H1 (cell line): Measurements from ENCODE around the gene TMEM253. TPM values are rescaled to one million over a fixed set of nuclear protein-coding genes. Genes with fewer than 3 reads are reported as not detected.
A peak's percentile ranks its signal among the peaks of the same experiment; 100 is the strongest.

Source experiments
- CTCF ChIA-PET: fragments of 300-600 bp; sonication (Branson Sonifier 250); formaldehyde crosslinking; loops from one replicate; lab custom pipeline; 2021; ENCODE audit not compliant: partially characterized antibody; lab: Charles Lee
- POLR2A ChIA-PET: fragments of 300-600 bp; sonication (Branson Sonifier 250); formaldehyde crosslinking; loops from one replicate; lab custom pipeline; 2021; ENCODE audit warnings: inconsistent platforms; ENCODE audit not compliant: partially characterized antibody; lab: Charles Lee
- DNase-seq, 2 experiments: peaks; one replicate each; pipeline versions ENCODE4 v3.0.0 to v3.0.0-alpha.2; 2010 to 2022; ENCODE audit warnings: low spot score in 2 of 2, low read depth in 1 of 2, mixed read lengths in 1 of 2
- FAIRE-seq: peaks from 2 replicates; lab custom pipeline; 2011; peaks lifted over from hg19 to GRCh38; lab: Jason Lieb, UNC
- H2AFZ ChIP-seq: 2 replicates; pipeline ENCODE4 v1.8.1; 2012; ENCODE audit warnings: low read length, inconsistent platforms
- H2AK5ac ChIP-seq: 2 replicates; pipeline ENCODE4 v1.6.1; 2013; ENCODE audit warnings: low read depth, low read length
- H2BK120ac ChIP-seq: replicated peaks from 2 replicates; pipeline ENCODE3; 2013; ENCODE audit warnings: low read depth, low read length, inconsistent platforms
- H2BK12ac ChIP-seq: 2 replicates; pipeline ENCODE4 v1.6.1; 2013; ENCODE audit warnings: low read depth, low read length
- H2BK15ac ChIP-seq: 2 replicates; pipeline ENCODE4 v1.6.1; 2013; ENCODE audit warnings: low read length
- H2BK20ac ChIP-seq: 2 replicates; pipeline ENCODE4 v1.6.1; 2013; ENCODE audit warnings: low read length
- H2BK5ac ChIP-seq: 2 replicates; pipeline ENCODE4 v1.6.1; 2013; ENCODE audit warnings: low read depth, low read length
- H3K14ac ChIP-seq: 2 replicates; pipeline ENCODE4 v1.6.1; 2013; ENCODE audit warnings: inconsistent platforms; ENCODE audit not compliant: insufficient read length
- H3K18ac ChIP-seq: 2 replicates; pipeline ENCODE4 v1.6.1; 2013; ENCODE audit warnings: low read length; ENCODE audit errors: extremely low read depth
- H3K23ac ChIP-seq: 2 replicates; pipeline ENCODE4 v1.6.1; 2013; ENCODE audit warnings: inconsistent platforms; ENCODE audit not compliant: insufficient read length
- H3K23me2 ChIP-seq: 2 replicates; pipeline ENCODE4 v1.6.1; 2013; ENCODE audit warnings: low read depth, low read length
- H3K27ac ChIP-seq: 2 replicates; pipeline ENCODE4 v1.6.1; 2011; ENCODE audit warnings: low read depth, low read length, inconsistent platforms
- H3K27me3 ChIP-seq, 4 experiments: replicated peaks in 1 of 4; 1 replicate in 1 of 4; 2 replicates in 3 of 4; pipeline versions ENCODE4 v1.6.1 to v1.8.1; 2011 to 2013; ENCODE audit warnings: low read length in 3 of 4, mild to moderate bottlenecking in 3 of 4, inconsistent platforms in 2 of 4, mixed read lengths in 2 of 4, moderate library complexity in 1 of 4; ENCODE audit not compliant: control insufficient read depth in 3 of 4, insufficient read depth in 3 of 4; ENCODE audit errors: extremely low read depth in 1 of 4
- H3K36me3 ChIP-seq, 4 experiments: 2 replicates each; pipeline versions ENCODE4 v1.6.1 to v1.8.1; 2011 to 2013; ENCODE audit warnings: mild to moderate bottlenecking in 4 of 4, low read length in 3 of 4, moderate library complexity in 2 of 4, control low read depth in 1 of 4, inconsistent platforms in 1 of 4; ENCODE audit not compliant: insufficient read depth in 4 of 4, control insufficient read depth in 2 of 4
- H3K4ac ChIP-seq: replicated peaks from 2 replicates; pipeline ENCODE3; 2013; ENCODE audit warnings: low read length, low read depth, mixed read lengths, inconsistent platforms; ENCODE audit not compliant: insufficient read length
- H3K4me1 ChIP-seq, 4 experiments: replicated peaks in 1 of 4; 1 replicate in 1 of 4; 2 replicates in 3 of 4; pipeline versions ENCODE4 v1.6.1 to v1.8.1; 2011 to 2013; ENCODE audit warnings: low read length in 3 of 4, inconsistent platforms in 2 of 4, mixed read lengths in 1 of 4; ENCODE audit not compliant: insufficient read depth in 4 of 4, control insufficient read depth in 3 of 4
- H3K4me2 ChIP-seq, 2 experiments: 2 replicates each; pipeline versions ENCODE4 v1.6.1 to v1.8.1; 2011 to 2013; ENCODE audit warnings: low read depth in 2 of 2, low read length in 2 of 2, control low read depth in 1 of 2, inconsistent platforms in 1 of 2, mild to moderate bottlenecking in 1 of 2; ENCODE audit not compliant: insufficient read depth in 1 of 2
- H3K4me3 ChIP-seq, 4 experiments: fragments of 200-600, 300-600 bp in 1 of 4; sonication (generic), shearing (Covaris generic), sonication (Bioruptor Twin) in 1 of 4; 2 replicates each; pipeline versions ENCODE4 v1.5.1 to v1.8.1; 2011 to 2016; ENCODE audit warnings: low read length in 4 of 4, low read depth in 3 of 4, control low read depth in 2 of 4, inconsistent platforms in 2 of 4, mild to moderate bottlenecking in 2 of 4, mixed read lengths in 1 of 4, moderate library complexity in 1 of 4; ENCODE audit not compliant: insufficient read depth in 2 of 4; ENCODE audit errors: extremely low read depth in 1 of 4
- H3K56ac ChIP-seq: replicated peaks from 2 replicates; pipeline ENCODE3; 2013; ENCODE audit warnings: low read depth, mild to moderate bottlenecking, mixed read lengths, low read length, inconsistent platforms; ENCODE audit not compliant: insufficient read length
- H3K79me1 ChIP-seq: 2 replicates; pipeline ENCODE4 v1.6.1; 2013; ENCODE audit warnings: low read depth, low read length, control low read depth
- H3K79me2 ChIP-seq, 2 experiments: 2 replicates each; pipeline versions ENCODE4 v1.6.1 to v1.8.1; 2012 to 2013; ENCODE audit warnings: low read length in 2 of 2, mild to moderate bottlenecking in 2 of 2, inconsistent platforms in 1 of 2; ENCODE audit not compliant: insufficient read depth in 2 of 2, control insufficient read depth in 1 of 2
- H3K9ac ChIP-seq, 4 experiments: replicated peaks in 1 of 4; 1 replicate in 1 of 4; 2 replicates in 3 of 4; pipeline versions ENCODE4 v1.6.1 to v1.8.1; 2011 to 2013; ENCODE audit warnings: low read depth in 3 of 4, low read length in 3 of 4, control low read depth in 2 of 4, mild to moderate bottlenecking in 2 of 4, moderate library complexity in 2 of 4, inconsistent platforms in 1 of 4; ENCODE audit errors: extremely low read depth in 1 of 4
- H3K9me3 ChIP-seq, 2 experiments: 2 replicates each; pipeline versions ENCODE4 v1.6.1 to v1.8.1; 2012 to 2013; ENCODE audit warnings: mild to moderate bottlenecking in 2 of 2, moderate library complexity in 2 of 2, control low read depth in 1 of 2, inconsistent platforms in 1 of 2, low read depth in 1 of 2, low read length in 1 of 2, mixed read lengths in 1 of 2; ENCODE audit not compliant: insufficient read depth in 2 of 2
- H4K20me1 ChIP-seq, 2 experiments: replicated peaks in 1 of 2; 2 replicates each; pipeline versions ENCODE3 to v1.8.1; 2011 to 2013; ENCODE audit warnings: inconsistent platforms in 2 of 2, low read length in 2 of 2, mild to moderate bottlenecking in 1 of 2; ENCODE audit not compliant: insufficient read depth in 2 of 2, control insufficient read depth in 1 of 2
- H4K5ac ChIP-seq: 2 replicates; pipeline ENCODE4 v1.6.1; 2013; ENCODE audit warnings: low read length, low read depth, mixed read lengths, inconsistent platforms; ENCODE audit not compliant: insufficient read length
- H4K8ac ChIP-seq: 2 replicates; pipeline ENCODE4 v1.8.0; 2013; ENCODE audit warnings: mild to moderate bottlenecking, moderate library complexity, low read length, inconsistent platforms; ENCODE audit not compliant: insufficient read depth; ENCODE audit errors: extremely low read depth
- H4K91ac ChIP-seq: replicated peaks from 2 replicates; pipeline ENCODE3; 2013; ENCODE audit warnings: low read length, mixed read lengths, inconsistent platforms; ENCODE audit not compliant: insufficient read length
- CBX8 ChIP-seq: fragments of 300-800, 300-1000 bp; sonication (generic); IDR thresholded peaks from 2 replicates; pipeline ENCODE4 v1.7.1; 2016; ENCODE audit warnings: low read depth, low read length, borderline replicate concordance
- E2F6 ChIP-seq: IDR thresholded peaks from 2 replicates; pipeline ENCODE4 v1.6.1; 2012; ENCODE audit warnings: inconsistent platforms
- EP300 ChIP-seq, 2 experiments: IDR thresholded peaks; 1 replicate in 1 of 2; 2 replicates in 1 of 2; pipeline ENCODE4 v1.6.1; 2011 to 2012; ENCODE audit warnings: low read depth in 2 of 2, low read length in 2 of 2, mild to moderate bottlenecking in 2 of 2, borderline replicate concordance in 1 of 2, inconsistent platforms in 1 of 2, moderate library complexity in 1 of 2
- TAF1 ChIP-seq: IDR thresholded peaks from 2 replicates; pipeline ENCODE4 v1.6.1; 2011; ENCODE audit warnings: mild to moderate bottlenecking, low read depth, low read length
- WGBS, 2 experiments: shearing (Covaris generic) in 1 of 2; methylation state at CpG; one replicate each; pipeline versions ENCODE4 v1.1.6 to v1.1.7; 2013 to 2015; ENCODE audit warnings: low lambda C conversion rate in 2 of 2, mixed read lengths in 2 of 2, inconsistent platforms in 1 of 2, low coverage in 1 of 2, missing lambda C conversion rate in 1 of 2; ENCODE audit not compliant: insufficient replicate concordance in 2 of 2, insufficient coverage in 1 of 2, insufficient read length in 1 of 2; ENCODE audit errors: extremely low coverage in 1 of 2, missing lambda C conversion rate in 1 of 2; 5-methylcytosine and 5-hydroxymethylcytosine counted together
- polyA plus RNA-seq, 7 experiments: library from polyadenylated mRNA; depleted of rRNA in 3 of 7; stranded (reverse) in 5 of 7; unstranded in 2 of 7; fragments of >200 nt in 5 of 7; fragments of 200-250 nt in 2 of 7; gene quantifications; 1 replicate in 5 of 7; 2 replicates in 1 of 7; 4 replicates in 1 of 7; pipeline versions ENCODE4 v1.2.1 to v1.2.3, GENCODE V29; 2011 to 2013; ENCODE audit warnings: missing spikeins in 2 of 7, mixed read lengths in 2 of 7
- total RNA-seq: library from RNA; stranded (reverse); fragmentation: NEBNext Ultra II Directional; extraction: Animal tissue kit (Norgen Biotek cat#: 25700); gene quantifications from 2 replicates; pipeline ENCODE4 v1.2.1, GENCODE V29; 2021

TMEM253 gene
- total and polyA plus RNA-seq, 2 of the 8 experiments (the other 6 are each of a cell fraction or from before 2014, with no cell fraction given): 1.9 to 2.2 TPM

GRCh38 chr14:21097636-21098075, 3.2 kb upstream of the TMEM253 start:
- POLR2A ChIA-PET: interaction anchor here (0.6 to 7.8 kb wide), 7 partner anchors 10 to 754 kb away, joined by 3 to 148 read pairs (median 5); partner anchors contain the start of genes ARHGEF40 and PARP2
- Histone ChIP-seq H2AK5ac (no peak overlapping the region), H3K56ac (peak overlapping the region; percentile 50), H3K79me2 (peaks cover 4 to 64% of the 10 kb centered on the region in 2 experiments), H3K27me3 (no peaks in the 10 kb centered on the region), H3K4me1 (peaks cover 16 to 43% (median 24%) of the 10 kb centered on the region in 4 experiments), H3K4me3 (peak overlapping the region; percentile 61 to 85 (median 74)), H3K36me3 (peaks cover 2 to 6% (median 6%) of the 10 kb centered on the region in 4 experiments; a peak in 5 of 8 replicates), H3K4ac (no peak overlapping the region), H4K91ac (peak overlapping the region; percentile 81), H3K18ac (peak overlapping the region; percentile 94; the same call in 1 of the 2 replicates), H3K9me3 (no peaks in the 10 kb centered on the region), H3K23ac (no peak overlapping the region), H3K4me2 (peak overlapping the region; percentile 90 to 91), H2BK15ac (0 out of 2 replicates have a peak overlapping the region, but pooled peaks have one; percentile 5), H4K5ac (peak overlapping the region; percentile 69), H3K9ac (peak overlapping the region in 3 of 4 experiments; percentile 56 to 76 (median 64); a peak in 5 of 7 replicates), H2BK12ac (peak overlapping the region; percentile 41; the same call in 1 of the 2 replicates), H3K79me1 (peaks cover 4% of the 10 kb centered on the region), H2BK20ac (no peak overlapping the region), H2AFZ (no peak overlapping the region), H3K27ac (peak overlapping the region; percentile 74), H2BK120ac (no peak overlapping the region), H3K23me2 (peaks cover 12% of the 10 kb centered on the region), H3K14ac (no peak overlapping the region), H2BK5ac (no peak overlapping the region), H4K8ac (no peak overlapping the region), H4K20me1 (peaks cover 0 to 3% of the 10 kb centered on the region in 2 experiments)
- TF ChIP-seq CBX8 (no peak), TAF1 (peak; percentile 58; the same call in 1 of the 2 replicates), E2F6 (no peak), EP300 (IDR thresholded peaks at IDR 0.05; ENCODE audit: borderline replicate concordance in 1 of 2, low read depth in 2 of 2, low read length in 2 of 2) (no peak)
- no CpG with 5 or more reads among the region's 19 CpGs for WGBS, 2 experiments
- CTCF ChIA-PET: interaction anchor here (1.4 to 7.8 kb wide), 4 partner anchors 26 to 117 kb away, joined by 3 to 138 read pairs (median 58); partner anchors contain the start of gene ARHGEF40
- DNase-seq (no peak), FAIRE-seq (no peak)
